OCI-LY1 (cell line): ENCODE measurements around the gene PMM1.

Experiments
- H2AFZ ChIP-seq: fragments of 200-600 bp; sonication (generic), shearing (Covaris generic); 2 replicates; pipeline ENCODE4 v1.6.0; 2014; ENCODE audit warnings: antibody characterized with exemption, mild to moderate bottlenecking, low read length
- H3F3A ChIP-seq: fragments of 200-600 bp; sonication (generic), shearing (Covaris generic); 2 replicates; pipeline ENCODE4 v1.6.0; 2014; ENCODE audit warnings: mild to moderate bottlenecking, antibody characterized with exemption, low read length, moderate library complexity; ENCODE audit not compliant: insufficient read depth
- H3K27ac ChIP-seq: fragments of 200-600 bp; sonication (generic); 2 replicates; pipeline ENCODE4 v1.5.1; 2014; ENCODE audit warnings: low read length, mixed run types, mild to moderate bottlenecking, low read depth; ENCODE audit not compliant: poor library complexity, severe bottlenecking
- H3K27me3 ChIP-seq: fragments of 200-600 bp; sonication (generic); 2 replicates; pipeline ENCODE4 v1.6.0; 2014; ENCODE audit warnings: antibody characterized with exemption, mild to moderate bottlenecking, low read length, moderate library complexity; ENCODE audit not compliant: insufficient read depth
- H3K36me3 ChIP-seq: fragments of 200-600 bp; sonication (generic); 2 replicates; pipeline ENCODE4 v1.6.1; 2014; ENCODE audit warnings: mild to moderate bottlenecking, antibody characterized with exemption, low read length, moderate library complexity, mixed read lengths; ENCODE audit not compliant: insufficient read depth
- H3K4me1 ChIP-seq: fragments of 200-600 bp; sonication (generic); 2 replicates; pipeline ENCODE4 v1.5.1; 2014; ENCODE audit warnings: mild to moderate bottlenecking, low read length, moderate library complexity; ENCODE audit not compliant: insufficient read depth, severe bottlenecking
- H3K4me2 ChIP-seq: fragments of 200-600 bp; sonication (generic), shearing (Covaris generic); 2 replicates; pipeline ENCODE4 v1.6.1; 2014; ENCODE audit warnings: low read length
- H3K4me3 ChIP-seq: fragments of 200-600 bp; sonication (generic); 2 replicates; pipeline ENCODE4 v1.5.1; 2014; ENCODE audit warnings: low read length, low read depth, mild to moderate bottlenecking, mixed read lengths; ENCODE audit not compliant: poor library complexity, severe bottlenecking
- H3K79me2 ChIP-seq: fragments of 200-600 bp; shearing (Covaris generic); 2 replicates; pipeline ENCODE4 v1.6.1; 2016; ENCODE audit warnings: mixed run types, low read length, mixed read lengths; ENCODE audit not compliant: insufficient read depth
- H3K9ac ChIP-seq: fragments of 200-600 bp; sonication (generic), shearing (Covaris generic); 2 replicates; pipeline ENCODE4 v1.6.1; 2014; ENCODE audit warnings: mild to moderate bottlenecking, low read length, mixed read lengths
- H3K9me2 ChIP-seq: fragments of 200-600 bp; sonication (generic), shearing (Covaris generic); 2 replicates; pipeline ENCODE4 v1.6.1; 2014; ENCODE audit warnings: low read depth, mild to moderate bottlenecking, low read length, mixed read lengths
- H3K9me3 ChIP-seq: fragments of 200-600 bp; shearing (Covaris generic); 2 replicates; pipeline ENCODE4 v1.6.1; 2014; ENCODE audit warnings: low read length, mixed read lengths
- H4K20me1 ChIP-seq: fragments of 200-600 bp; sonication (generic), shearing (Covaris generic); 2 replicates; pipeline ENCODE4 v1.6.0; 2016; ENCODE audit warnings: mild to moderate bottlenecking, low read length; ENCODE audit not compliant: insufficient read depth
- EZH2 ChIP-seq: fragments of 200-600 bp; sonication (generic), shearing (Covaris generic); IDR thresholded peaks from 2 replicates; pipeline ENCODE4 v1.8.0; 2017; ENCODE audit warnings: borderline replicate concordance, mixed run types, mild to moderate bottlenecking, antibody characterized with exemption, low read length, moderate library complexity, mixed read lengths
- TF ChIP-seq, protein P1 (sequence below): fragments of 200-600 bp; sonication (generic), shearing (Covaris generic); IDR thresholded peaks from 2 replicates; pipeline ENCODE4 v1.5.1; 2017; ENCODE audit warnings: mild to moderate bottlenecking, antibody characterized with exemption, low read length, moderate library complexity, mixed read lengths

PMM1 gene

DNA sequence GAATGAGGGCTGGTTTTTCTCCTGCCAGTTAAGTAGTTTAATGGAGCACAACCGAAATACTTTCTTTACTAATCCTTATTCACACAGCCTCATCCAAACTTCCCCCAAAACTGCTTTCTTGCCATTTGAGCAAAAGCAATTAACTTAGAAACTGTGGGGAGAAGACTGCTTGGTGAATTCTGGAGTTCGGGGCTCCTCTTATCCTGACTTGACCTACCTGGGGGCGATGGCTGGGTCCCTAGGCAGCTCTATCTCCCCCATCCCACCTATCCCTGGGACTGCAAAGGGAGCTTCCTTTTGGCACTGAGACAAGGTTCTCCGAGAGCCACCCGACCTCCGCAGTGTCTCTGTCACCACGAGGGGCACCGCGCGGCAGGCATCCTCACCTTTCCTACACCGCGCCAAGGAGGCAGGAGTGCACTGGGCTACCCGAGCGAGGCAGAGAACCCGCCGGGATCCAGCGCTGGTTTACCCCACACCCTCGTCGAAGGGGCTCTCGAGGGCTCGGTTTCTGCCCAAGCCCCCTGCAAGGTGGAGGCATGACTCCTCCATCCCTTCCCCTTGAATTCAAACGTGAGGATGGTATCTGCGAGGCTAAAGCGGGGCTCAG lies 30.4 kb upstream of the PMM1 start:
- peaks cover 28% of the 10 kb centered on the region for H3K36me3 ChIP-seq
- no peaks in the 10 kb centered on the region for H3F3A ChIP-seq
- no peaks in the 10 kb centered on the region for H3K9me2 ChIP-seq
- H3K79me2 ChIP-seq = peaks cover 61% of the 10 kb centered on the region
- H3K4me2 ChIP-seq = peak overlapping the region; percentile 97
- peak overlapping the region; percentile 97 for H3K9ac ChIP-seq
- H3K4me3 ChIP-seq = peak overlapping the region; percentile 71
- H3K9me3 ChIP-seq = no peaks in the 10 kb centered on the region
- no peak overlapping the region for H2AFZ ChIP-seq
- no peaks in the 10 kb centered on the region for H3K27me3 ChIP-seq
- H3K4me1 ChIP-seq = peaks cover 38% of the 10 kb centered on the region
- no peaks in the 10 kb centered on the region for H4K20me1 ChIP-seq
- TF ChIP-seq, protein P1, sequence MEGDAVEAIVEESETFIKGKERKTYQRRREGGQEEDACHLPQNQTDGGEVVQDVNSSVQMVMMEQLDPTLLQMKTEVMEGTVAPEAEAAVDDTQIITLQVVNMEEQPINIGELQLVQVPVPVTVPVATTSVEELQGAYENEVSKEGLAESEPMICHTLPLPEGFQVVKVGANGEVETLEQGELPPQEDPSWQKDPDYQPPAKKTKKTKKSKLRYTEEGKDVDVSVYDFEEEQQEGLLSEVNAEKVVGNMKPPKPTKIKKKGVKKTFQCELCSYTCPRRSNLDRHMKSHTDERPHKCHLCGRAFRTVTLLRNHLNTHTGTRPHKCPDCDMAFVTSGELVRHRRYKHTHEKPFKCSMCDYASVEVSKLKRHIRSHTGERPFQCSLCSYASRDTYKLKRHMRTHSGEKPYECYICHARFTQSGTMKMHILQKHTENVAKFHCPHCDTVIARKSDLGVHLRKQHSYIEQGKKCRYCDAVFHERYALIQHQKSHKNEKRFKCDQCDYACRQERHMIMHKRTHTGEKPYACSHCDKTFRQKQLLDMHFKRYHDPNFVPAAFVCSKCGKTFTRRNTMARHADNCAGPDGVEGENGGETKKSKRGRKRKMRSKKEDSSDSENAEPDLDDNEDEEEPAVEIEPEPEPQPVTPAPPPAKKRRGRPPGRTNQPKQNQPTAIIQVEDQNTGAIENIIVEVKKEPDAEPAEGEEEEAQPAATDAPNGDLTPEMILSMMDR = no peak; the same call in 1 of the 2 replicates
- TF ChIP-seq EZH2 = no peak
- peak overlapping the region; percentile 75 for H3K27ac ChIP-seq

DNA sequence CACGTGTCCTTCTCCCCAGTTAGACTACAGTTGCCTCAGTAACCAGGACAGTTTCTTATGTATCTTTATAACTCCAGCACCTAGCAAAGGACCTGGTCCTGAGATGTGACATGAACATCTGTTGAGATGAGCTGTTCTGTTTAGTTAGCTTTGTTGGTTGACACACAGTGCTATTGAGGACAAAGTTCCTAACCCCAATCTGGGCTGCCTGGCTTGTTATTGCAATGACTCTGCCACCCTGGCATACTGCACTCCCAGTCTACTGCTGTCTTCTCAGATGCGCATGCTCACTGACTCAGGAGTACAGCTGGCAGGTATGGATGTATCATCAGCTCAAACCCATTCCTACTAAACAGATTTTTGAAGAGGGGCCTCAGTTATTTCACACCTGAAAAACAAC lies 23.8 kb upstream of the PMM1 start:
- Histone ChIP-seq H3K79me2 (peaks cover 27% of the 10 kb centered on the region), H2AFZ (no peak overlapping the region), H3K4me3 (no peak overlapping the region), H3K9me2 (no peaks in the 10 kb centered on the region), H3K36me3 (peaks cover 22% of the 10 kb centered on the region), H3K4me2 (no peak overlapping the region), H3K9me3 (no peaks in the 10 kb centered on the region), H3K27me3 (no peaks in the 10 kb centered on the region), H3K9ac (no peak overlapping the region), H3F3A (no peaks in the 10 kb centered on the region), H3K4me1 (peaks cover 16% of the 10 kb centered on the region), H3K27ac (no peak overlapping the region), H4K20me1 (no peaks in the 10 kb centered on the region)
- no peak for TF ChIP-seq EZH2
- TF ChIP-seq, protein P1 = no peak

DNA sequence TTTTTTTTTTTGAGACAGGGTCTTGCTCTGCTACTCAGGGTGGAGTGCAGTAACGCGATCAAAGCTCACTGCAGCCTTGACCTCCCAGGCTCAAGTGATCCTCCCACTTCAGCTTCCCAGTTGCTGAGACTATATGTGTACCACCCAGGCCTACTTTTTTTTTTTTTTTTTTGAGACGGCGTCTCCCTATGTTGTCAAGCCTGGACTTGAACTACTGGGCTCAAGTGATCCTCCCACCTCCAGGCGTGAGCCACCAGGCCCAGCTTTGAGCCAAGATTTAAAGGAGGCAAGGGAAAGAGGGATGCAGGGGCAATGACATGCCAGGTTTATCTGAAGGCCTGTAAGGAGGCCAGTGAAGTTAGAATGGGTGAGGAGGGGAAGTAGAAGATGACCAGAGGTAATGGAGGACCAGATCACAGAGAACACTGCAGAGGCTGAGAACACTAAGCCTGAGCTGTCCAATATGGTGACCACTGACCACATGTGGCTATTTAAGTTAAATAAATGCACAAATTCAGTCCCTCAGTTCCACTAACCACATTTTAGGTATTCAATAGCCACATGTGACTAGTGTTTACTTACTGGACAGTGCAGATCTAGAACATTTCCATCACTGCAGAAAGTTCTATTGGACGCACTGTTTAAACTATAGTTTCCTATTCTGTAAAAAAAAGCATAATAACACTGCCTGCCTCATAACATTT lies 23.1 kb upstream of the PMM1 start:
- H4K20me1 ChIP-seq = no peaks in the 10 kb centered on the region
- H2AFZ ChIP-seq = no peak overlapping the region
- H3K36me3 ChIP-seq = peaks cover 23% of the 10 kb centered on the region
- no peaks in the 10 kb centered on the region for H3F3A ChIP-seq
- no peak overlapping the region for H3K9ac ChIP-seq
- H3K4me2 ChIP-seq = no peak overlapping the region
- H3K4me1 ChIP-seq = peaks cover 10% of the 10 kb centered on the region
- no peaks in the 10 kb centered on the region for H3K27me3 ChIP-seq
- no peaks in the 10 kb centered on the region for H3K9me2 ChIP-seq
- H3K4me3 ChIP-seq = no peak overlapping the region
- H3K9me3 ChIP-seq = no peaks in the 10 kb centered on the region
- TF ChIP-seq, protein P1 = no peak
- no peak for TF ChIP-seq EZH2
- peaks cover 23% of the 10 kb centered on the region for H3K79me2 ChIP-seq
- no peak overlapping the region for H3K27ac ChIP-seq
